Activated naive CD4-positive, alpha-beta T cell treated with anti-CD3 and anti-CD28 coated beads, Interleukin-2, amount 10 ng/mL, durations not matched to agents 7 days and 5 days (primary cell): Measurements from ENCODE around the gene ITPK1.

Experiments used
- CTCF ChIA-PET: fragments of 350-600 bp; sonication (Branson Sonifier 250); formaldehyde crosslinking; loops from one replicate; lab custom pipeline; 2021; ENCODE audit warnings: antibody characterized with exemption; lab: Charles Lee
- DNase-seq: peaks from one replicate; pipeline ENCODE4 v3.0.0-alpha.2; 2020
- H3K27ac Mint-ChIP-seq: one replicate; pipeline ENCODE4 v1.8.0; 2021; ENCODE audit warnings: mild to moderate bottlenecking, moderate library complexity, mixed read lengths
- H3K27me3 Mint-ChIP-seq: one replicate; pipeline ENCODE4 v1.8.0; 2021; ENCODE audit warnings: mild to moderate bottlenecking, mixed read lengths
- H3K36me3 Mint-ChIP-seq: one replicate; pipeline ENCODE4 v1.8.0; 2021; ENCODE audit warnings: mixed read lengths
- H3K4me1 Mint-ChIP-seq: one replicate; pipeline ENCODE4 v1.8.0; 2021; ENCODE audit warnings: mixed read lengths
- H3K4me3 Mint-ChIP-seq: one replicate; pipeline ENCODE4 v1.8.0; 2021; ENCODE audit warnings: mild to moderate bottlenecking, moderate library complexity, mixed read lengths
- H3K9me3 Mint-ChIP-seq: one replicate; pipeline ENCODE4 v1.8.0; 2021; ENCODE audit warnings: mixed read lengths

ITPK1 gene

GRCh38 chr14:93005838-93006237, 109.9 kb downstream of the ITPK1 start:
- Mint-ChIP-seq H3K27ac (no peak overlapping the region), H3K9me3 (no peaks in the 10 kb centered on the region), H3K4me3 (no peak overlapping the region), H3K4me1 (peaks cover 3% of the 10 kb centered on the region), H3K36me3 (no peaks in the 10 kb centered on the region), H3K27me3 (no peaks in the 10 kb centered on the region)
- CTCF ChIA-PET: no interaction called here
- DNase-seq: no peak

- H3K36me3 Mint-ChIP-seq: no peaks in the 10 kb centered on the region
- no peak overlapping the region for H3K4me3 Mint-ChIP-seq
- CTCF ChIA-PET: no interaction called here
- no peaks in the 10 kb centered on the region for H3K9me3 Mint-ChIP-seq
- no peaks in the 10 kb centered on the region for H3K27me3 Mint-ChIP-seq
- no peak for DNase-seq
- H3K27ac Mint-ChIP-seq: no peak overlapping the region
- peaks cover 3% of the 10 kb centered on the region for H3K4me1 Mint-ChIP-seq
Observed at GRCh38 chr14:93005135-93005813, 110.5 kb downstream of the ITPK1 start.

GRCh38 chr14:93004699-93005082, 111.0 kb downstream of the ITPK1 start:
- DNase-seq: no peak
- Mint-ChIP-seq H3K9me3 (no peaks in the 10 kb centered on the region), H3K4me3 (no peak overlapping the region), H3K4me1 (peaks cover 3% of the 10 kb centered on the region), H3K27ac (no peak overlapping the region), H3K27me3 (no peaks in the 10 kb centered on the region), H3K36me3 (no peaks in the 10 kb centered on the region)
- CTCF ChIA-PET: no interaction called here

GRCh38 chr14:93003945-93004698, 111.6 kb downstream of the ITPK1 start:
- CTCF ChIA-PET: no interaction called here
- no peak for DNase-seq
- no peak overlapping the region for H3K27ac Mint-ChIP-seq

GRCh38 chr14:93002851-93003298, 112.8 kb downstream of the ITPK1 start:
- no peaks in the 10 kb centered on the region for H3K9me3 Mint-ChIP-seq
- no peak for DNase-seq
- no peaks in the 10 kb centered on the region for H3K36me3 Mint-ChIP-seq
- no peak overlapping the region for H3K27ac Mint-ChIP-seq
- CTCF ChIA-PET: no interaction called here
- H3K27me3 Mint-ChIP-seq: no peaks in the 10 kb centered on the region
- no peak overlapping the region for H3K4me3 Mint-ChIP-seq
- peaks cover 3% of the 10 kb centered on the region for H3K4me1 Mint-ChIP-seq

More at GRCh38 chr14:93003945-93004698, 111.6 kb downstream of the ITPK1 start:
- Mint-ChIP-seq H3K27me3 (no peaks in the 10 kb centered on the region), H3K9me3 (no peaks in the 10 kb centered on the region), H3K4me3 (no peak overlapping the region), H3K4me1 (peaks cover 3% of the 10 kb centered on the region), H3K36me3 (no peaks in the 10 kb centered on the region)

GRCh38 chr14:93002049-93002448, 113.7 kb downstream of the ITPK1 start:
- Mint-ChIP-seq H3K4me1 (peaks cover 3% of the 10 kb centered on the region), H3K9me3 (no peaks in the 10 kb centered on the region), H3K36me3 (peaks cover 2% of the 10 kb centered on the region), H3K27ac (no peak overlapping the region), H3K4me3 (no peak overlapping the region), H3K27me3 (no peaks in the 10 kb centered on the region)
- CTCF ChIA-PET: no interaction called here
- DNase-seq: no peak

GRCh38 chr14:92998946-92999345, 116.8 kb downstream of the ITPK1 start:
- DNase-seq: no peak
- no peaks in the 10 kb centered on the region for H3K27me3 Mint-ChIP-seq
- no peaks in the 10 kb centered on the region for H3K9me3 Mint-ChIP-seq
- CTCF ChIA-PET: no interaction called here
- peaks cover 3% of the 10 kb centered on the region for H3K4me1 Mint-ChIP-seq
- H3K4me3 Mint-ChIP-seq: no peak overlapping the region
- no peak overlapping the region for H3K27ac Mint-ChIP-seq
- H3K36me3 Mint-ChIP-seq: peaks cover 2% of the 10 kb centered on the region

GRCh38 chr14:92997343-92998061, 118.2 kb downstream of the ITPK1 start:
- Mint-ChIP-seq H3K36me3 (peaks cover 2% of the 10 kb centered on the region), H3K4me3 (no peak overlapping the region), H3K27ac (no peak overlapping the region), H3K27me3 (no peaks in the 10 kb centered on the region), H3K4me1 (no peaks in the 10 kb centered on the region), H3K9me3 (no peaks in the 10 kb centered on the region)
- CTCF ChIA-PET: no interaction called here
- no peak for DNase-seq

GRCh38 chr14:92995620-92996019, 120.1 kb downstream of the ITPK1 start:
- H3K4me1 Mint-ChIP-seq: no peaks in the 10 kb centered on the region
- no peak overlapping the region for H3K4me3 Mint-ChIP-seq
- no peaks in the 10 kb centered on the region for H3K27me3 Mint-ChIP-seq
- H3K36me3 Mint-ChIP-seq: peaks cover 7% of the 10 kb centered on the region
- no peak overlapping the region for H3K27ac Mint-ChIP-seq
- no peak for DNase-seq
- CTCF ChIA-PET: no interaction called here
- no peaks in the 10 kb centered on the region for H3K9me3 Mint-ChIP-seq

- no peaks in the 10 kb centered on the region for H3K4me1 Mint-ChIP-seq
- no peaks in the 10 kb centered on the region for H3K27me3 Mint-ChIP-seq
- CTCF ChIA-PET: no interaction called here
- H3K36me3 Mint-ChIP-seq: peaks cover 7% of the 10 kb centered on the region
- no peak overlapping the region for H3K4me3 Mint-ChIP-seq
- H3K27ac Mint-ChIP-seq: no peak overlapping the region
- H3K9me3 Mint-ChIP-seq: no peaks in the 10 kb centered on the region
- DNase-seq: no peak
Observed at GRCh38 chr14:92994942-92995341, 120.8 kb downstream of the ITPK1 start.

- CTCF ChIA-PET: no interaction called here
- no peaks in the 10 kb centered on the region for H3K4me1 Mint-ChIP-seq
- H3K27me3 Mint-ChIP-seq: no peaks in the 10 kb centered on the region
- H3K36me3 Mint-ChIP-seq: peaks cover 7% of the 10 kb centered on the region
- no peak overlapping the region for H3K4me3 Mint-ChIP-seq
- no peak overlapping the region for H3K27ac Mint-ChIP-seq
- H3K9me3 Mint-ChIP-seq: no peaks in the 10 kb centered on the region
- DNase-seq: no peak
Observed at GRCh38 chr14:92994131-92994676, 121.5 kb downstream of the ITPK1 start.

GRCh38 chr14:92993302-92993701, 122.4 kb downstream of the ITPK1 start:
- Mint-ChIP-seq H3K27ac (no peak overlapping the region), H3K4me1 (no peaks in the 10 kb centered on the region), H3K4me3 (no peak overlapping the region), H3K9me3 (no peaks in the 10 kb centered on the region), H3K27me3 (no peaks in the 10 kb centered on the region), H3K36me3 (peaks cover 7% of the 10 kb centered on the region)
- CTCF ChIA-PET: no interaction called here
- DNase-seq: no peak

GRCh38 chr14:92991536-92991935, 124.2 kb downstream of the ITPK1 start:
- Mint-ChIP-seq H3K27ac (peak overlapping the region; percentile 3), H3K27me3 (no peaks in the 10 kb centered on the region), H3K4me1 (no peaks in the 10 kb centered on the region), H3K9me3 (no peaks in the 10 kb centered on the region), H3K36me3 (peaks cover 5% of the 10 kb centered on the region), H3K4me3 (no peak overlapping the region)
- no peak for DNase-seq
- CTCF ChIA-PET: interaction anchor here (0.6 kb wide), 1 partner anchor 147 kb away, joined by 4 read pairs; no protein-coding TSS in a partner anchor
